GM19240 (cell line): ENCODE data around the gene CDK15.

Experiments
- DNase-seq: peaks from one replicate; pipeline ENCODE4 v3.0.0; 2011; ENCODE audit warnings: low spot score; ENCODE audit not compliant: insufficient read length

Gene CDK15

GRCh38 chr2:201933792-201934237 lies 127.5 kb downstream of the CDK15 start:
- DNase-seq = no peak

DNA sequence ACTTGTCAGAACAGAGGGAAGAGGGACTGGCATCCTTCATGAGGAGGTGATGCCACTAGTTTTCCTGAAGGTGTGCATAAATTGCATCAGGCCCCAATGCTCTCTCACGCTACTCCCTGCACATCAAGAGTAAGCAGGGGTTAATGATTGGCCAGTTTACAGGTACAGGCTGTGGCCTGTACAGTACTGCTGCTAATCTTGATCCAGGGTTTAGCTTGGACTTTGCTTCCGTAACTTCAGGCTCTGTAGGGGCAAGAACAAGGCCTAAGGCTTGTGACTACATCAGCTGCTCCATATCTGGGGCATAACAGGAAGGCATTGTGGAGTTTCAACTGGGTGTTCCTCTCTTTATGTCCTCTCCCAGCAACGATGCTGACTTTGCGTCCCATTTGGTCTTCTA lies 130.5 kb downstream of the CDK15 start:
- no peak for DNase-seq

GRCh38 chr2:201937343-201937742 lies 131.0 kb downstream of the CDK15 start:
- no peak for DNase-seq

GRCh38 chr2:201938156-201938775 lies 131.9 kb downstream of the CDK15 start:
- no peak for DNase-seq

DNA sequence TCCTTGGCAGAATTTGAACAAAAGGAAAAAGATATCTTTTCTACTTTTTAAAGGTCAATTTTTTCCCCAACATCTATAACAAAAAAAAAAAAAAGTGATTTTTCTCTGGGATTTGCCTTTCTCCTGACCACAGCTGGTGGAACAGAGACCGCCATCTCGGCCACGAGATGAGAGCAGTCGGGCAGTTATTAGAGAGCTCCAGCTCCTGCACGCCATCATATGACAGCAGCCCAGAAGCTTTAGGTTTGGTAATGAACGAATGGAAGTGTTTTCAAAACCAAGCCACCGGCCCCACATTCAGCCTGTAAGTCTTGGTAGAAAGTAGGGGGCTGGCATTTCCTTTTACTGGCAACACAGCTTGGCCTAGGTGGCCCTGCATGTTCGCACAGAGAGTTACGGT lies 132.4 kb downstream of the CDK15 start:
- DNase-seq = no peak

- no peak for DNase-seq
Measured at GRCh38 chr2:201939453-201939941, 133.2 kb downstream of the CDK15 start.

- DNase-seq = no peak
Measured at GRCh38 chr2:201942531-201942930, 136.2 kb downstream of the CDK15 start.
